GM06990 (cell line): Measurements from ENCODE around the gene TACR2.

Experiments used
- DNase-seq: peaks from one replicate; pipeline ENCODE4 v3.0.0-alpha.2; 2011; ENCODE audit not compliant: insufficient read length; ENCODE audit errors: extremely low read depth
- H3K27me3 ChIP-seq: replicated peaks from 2 replicates; pipeline ENCODE4 v1.6.0; 2011; ENCODE audit warnings: low read length; ENCODE audit not compliant: control insufficient read depth, insufficient read depth
- H3K36me3 ChIP-seq: 2 replicates; pipeline ENCODE4 v1.5.1; 2011; ENCODE audit warnings: low read length; ENCODE audit not compliant: control insufficient read depth, insufficient read depth
- H3K4me3 ChIP-seq: replicated peaks from 2 replicates; pipeline ENCODE4 v1.5.1; 2011; ENCODE audit warnings: low read depth, mild to moderate bottlenecking, control low read depth, low read length
- CTCF ChIP-seq: IDR thresholded peaks from 2 replicates; pipeline ENCODE4 v1.5.1; 2011; ENCODE audit warnings: low read length, control low read depth, mild to moderate bottlenecking, inconsistent platforms; ENCODE audit not compliant: insufficient read depth, poor library complexity, severe bottlenecking

The TACR2 gene

GRCh38 chr10:69407621-69408301, 9.0 kb downstream of the TACR2 start:
- peak; percentile 45 for TF ChIP-seq CTCF
- no peak overlapping the region for H3K4me3 ChIP-seq
- peaks cover under 1% of the 10 kb centered on the region; the same call in 1 of the 2 replicates for H3K36me3 ChIP-seq
- no peaks in the 10 kb centered on the region for H3K27me3 ChIP-seq
- no peak for DNase-seq

- Histone ChIP-seq H3K36me3 (peaks cover 3% of the 10 kb centered on the region), H3K4me3 (no peak overlapping the region)
Measured at GRCh38 chr10:69406816-69407580, 9.7 kb downstream of the TACR2 start.

GRCh38 chr10:69406302-69406811, 10.4 kb downstream of the TACR2 start:
- no peak for TF ChIP-seq CTCF

More at GRCh38 chr10:69406816-69407580, 9.7 kb downstream of the TACR2 start:
- H3K27me3 ChIP-seq: no peaks in the 10 kb centered on the region
- no peak for TF ChIP-seq CTCF
- DNase-seq: no peak

DNA sequence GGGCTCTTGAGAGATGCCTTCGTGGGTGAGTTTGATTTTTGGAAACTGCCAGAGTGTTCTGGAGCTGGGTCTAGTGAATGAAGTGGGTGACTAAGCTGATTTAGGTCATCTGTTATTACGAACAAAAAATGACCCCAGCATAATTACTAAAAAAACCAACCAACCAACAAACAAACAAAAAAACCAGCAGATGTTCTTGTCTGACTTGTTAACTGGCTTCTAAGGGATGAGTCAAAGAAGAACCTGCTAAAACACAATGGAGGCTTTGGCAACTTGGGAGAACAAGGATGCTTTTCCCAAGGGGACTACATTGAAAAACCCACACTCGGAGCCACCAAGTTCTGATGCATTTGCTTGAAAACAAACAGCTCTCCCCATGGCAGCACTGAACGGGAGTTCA, 11.5 kb downstream of the TACR2 start:
- no peak for DNase-seq
- no peak for TF ChIP-seq CTCF
- H3K27me3 ChIP-seq: no peaks in the 10 kb centered on the region
- peaks cover 8% of the 10 kb centered on the region for H3K36me3 ChIP-seq
- no peak overlapping the region for H3K4me3 ChIP-seq

More at GRCh38 chr10:69406302-69406811, 10.4 kb downstream of the TACR2 start:
- Histone ChIP-seq H3K27me3 (no peaks in the 10 kb centered on the region), H3K36me3 (peaks cover 5% of the 10 kb centered on the region), H3K4me3 (no peak overlapping the region)
- no peak for DNase-seq

- no peak overlapping the region for H3K4me3 ChIP-seq
- TF ChIP-seq CTCF: no peak
- H3K27me3 ChIP-seq: no peaks in the 10 kb centered on the region
- H3K36me3 ChIP-seq: peaks cover 8% of the 10 kb centered on the region
- no peak for DNase-seq
Measured at GRCh38 chr10:69404786-69405185, 11.9 kb downstream of the TACR2 start.
